Thoracic aorta (tissue), 2 donors: ENCODE data around the gene RASSF5. TPM values are rescaled to one million over a fixed set of nuclear protein-coding genes. Genes with fewer than 3 reads are reported as not detected.

Experiments
- ATAC-seq: fragments of 150-250 bp; one replicate; pipeline ENCODE4 v1.8.0; 2017; ENCODE audit warnings: low read depth; ENCODE audit not compliant: insufficient number of reproducible peaks, low FRiP score
- DNase-seq: peaks from one replicate; pipeline ENCODE4 v3.0.0-alpha.2; 2020; ENCODE audit warnings: low spot score
- H3K27ac ChIP-seq, 2 donors: fragments of 200-600 bp; sonication (generic); 1 replicate in 1 of 2; 2 replicates in 1 of 2; pipeline ENCODE4 v1.5.1; 2016; ENCODE audit warnings: mild to moderate bottlenecking in 2 of 2, moderate library complexity in 2 of 2
- H3K27me3 ChIP-seq: fragments of 200-600 bp; sonication (generic); replicated peaks from 2 replicates; pipeline ENCODE4 v1.6.0; 2016; ENCODE audit warnings: mild to moderate bottlenecking; ENCODE audit not compliant: insufficient read depth
- H3K36me3 ChIP-seq: fragments of 200-600 bp; sonication (generic); one replicate; pipeline ENCODE4 v1.5.1; 2016
- H3K4me1 ChIP-seq, 2 donors: fragments of 200-600 bp; sonication (generic); 1 replicate in 1 of 2; 2 replicates in 1 of 2; pipeline versions ENCODE4 v1.5.1 to v1.6.0; 2016; ENCODE audit warnings: low read depth in 2 of 2, mild to moderate bottlenecking in 1 of 2; ENCODE audit not compliant: control insufficient read depth in 1 of 2
- H3K4me3 ChIP-seq: fragments of 200-600 bp; sonication (generic); 2 replicates; pipeline ENCODE4 v1.5.1; 2016; ENCODE audit warnings: mild to moderate bottlenecking
- H3K9me3 ChIP-seq: fragments of 200-600 bp; sonication (generic); 2 replicates; pipeline ENCODE4 v1.5.1; 2016
- total RNA-seq, 2 donors: library from RNA; depleted of rRNA; stranded (reverse); fragments of >200 nt; gene quantifications; one replicate each; pipeline versions ENCODE4 v1.1.0 to v1.2.3, GENCODE V29; 2016
- TF ChIP-seq, protein P1 (sequence below): fragments of 200-600 bp; sonication (generic); IDR thresholded peaks from one replicate; pipeline ENCODE4 v1.5.1; 2019; ENCODE audit warnings: antibody characterized with exemption

The RASSF5 gene
- total RNA-seq, 2 donors from 2014 or later, result 21.7 to 22.8 TPM

GRCh38 chr1:206511362-206512057, 4.2 kb downstream of the RASSF5 start:
- Histone ChIP-seq H3K4me1 (peaks cover 14 to 47% of the 10 kb centered on the region in 2 donors), H3K27ac (no peak overlapping the region), H3K27me3 (no peaks in the 10 kb centered on the region), H3K4me3 (no peak overlapping the region), H3K9me3 (no peaks in the 10 kb centered on the region), H3K36me3 (no peaks in the 10 kb centered on the region)
- no peak for DNase-seq
- TF ChIP-seq, protein P1, sequence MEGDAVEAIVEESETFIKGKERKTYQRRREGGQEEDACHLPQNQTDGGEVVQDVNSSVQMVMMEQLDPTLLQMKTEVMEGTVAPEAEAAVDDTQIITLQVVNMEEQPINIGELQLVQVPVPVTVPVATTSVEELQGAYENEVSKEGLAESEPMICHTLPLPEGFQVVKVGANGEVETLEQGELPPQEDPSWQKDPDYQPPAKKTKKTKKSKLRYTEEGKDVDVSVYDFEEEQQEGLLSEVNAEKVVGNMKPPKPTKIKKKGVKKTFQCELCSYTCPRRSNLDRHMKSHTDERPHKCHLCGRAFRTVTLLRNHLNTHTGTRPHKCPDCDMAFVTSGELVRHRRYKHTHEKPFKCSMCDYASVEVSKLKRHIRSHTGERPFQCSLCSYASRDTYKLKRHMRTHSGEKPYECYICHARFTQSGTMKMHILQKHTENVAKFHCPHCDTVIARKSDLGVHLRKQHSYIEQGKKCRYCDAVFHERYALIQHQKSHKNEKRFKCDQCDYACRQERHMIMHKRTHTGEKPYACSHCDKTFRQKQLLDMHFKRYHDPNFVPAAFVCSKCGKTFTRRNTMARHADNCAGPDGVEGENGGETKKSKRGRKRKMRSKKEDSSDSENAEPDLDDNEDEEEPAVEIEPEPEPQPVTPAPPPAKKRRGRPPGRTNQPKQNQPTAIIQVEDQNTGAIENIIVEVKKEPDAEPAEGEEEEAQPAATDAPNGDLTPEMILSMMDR, result no peak
- no peak for ATAC-seq

- no peak for DNase-seq
- peaks cover 14 to 41% of the 10 kb centered on the region in 2 donors for H3K4me1 ChIP-seq
- peak overlapping the region in 1 of 2 donors; percentile 14 for H3K27ac ChIP-seq
Observed at GRCh38 chr1:206512058-206512850, 4.9 kb downstream of the RASSF5 start.

GRCh38 chr1:206512851-206513180, 5.5 kb downstream of the RASSF5 start:
- H3K27me3 ChIP-seq, result no peaks in the 10 kb centered on the region
- H3K27ac ChIP-seq, result peak overlapping the region in 1 of 2 donors; percentile 14
- ATAC-seq, result no peak
- peaks cover 14 to 38% of the 10 kb centered on the region in 2 donors for H3K4me1 ChIP-seq
- no peaks in the 10 kb centered on the region for H3K36me3 ChIP-seq
- H3K4me3 ChIP-seq, result peak overlapping the region; percentile 15
- no peaks in the 10 kb centered on the region for H3K9me3 ChIP-seq
- TF ChIP-seq, protein P1, result no peak
- DNase-seq, result no peak

More at GRCh38 chr1:206512058-206512850, 4.9 kb downstream of the RASSF5 start:
- no peaks in the 10 kb centered on the region for H3K27me3 ChIP-seq
- H3K9me3 ChIP-seq, result no peaks in the 10 kb centered on the region
- TF ChIP-seq, protein P1, result no peak
- ATAC-seq, result no peak
- no peaks in the 10 kb centered on the region for H3K36me3 ChIP-seq
- no peak overlapping the region for H3K4me3 ChIP-seq

DNA sequence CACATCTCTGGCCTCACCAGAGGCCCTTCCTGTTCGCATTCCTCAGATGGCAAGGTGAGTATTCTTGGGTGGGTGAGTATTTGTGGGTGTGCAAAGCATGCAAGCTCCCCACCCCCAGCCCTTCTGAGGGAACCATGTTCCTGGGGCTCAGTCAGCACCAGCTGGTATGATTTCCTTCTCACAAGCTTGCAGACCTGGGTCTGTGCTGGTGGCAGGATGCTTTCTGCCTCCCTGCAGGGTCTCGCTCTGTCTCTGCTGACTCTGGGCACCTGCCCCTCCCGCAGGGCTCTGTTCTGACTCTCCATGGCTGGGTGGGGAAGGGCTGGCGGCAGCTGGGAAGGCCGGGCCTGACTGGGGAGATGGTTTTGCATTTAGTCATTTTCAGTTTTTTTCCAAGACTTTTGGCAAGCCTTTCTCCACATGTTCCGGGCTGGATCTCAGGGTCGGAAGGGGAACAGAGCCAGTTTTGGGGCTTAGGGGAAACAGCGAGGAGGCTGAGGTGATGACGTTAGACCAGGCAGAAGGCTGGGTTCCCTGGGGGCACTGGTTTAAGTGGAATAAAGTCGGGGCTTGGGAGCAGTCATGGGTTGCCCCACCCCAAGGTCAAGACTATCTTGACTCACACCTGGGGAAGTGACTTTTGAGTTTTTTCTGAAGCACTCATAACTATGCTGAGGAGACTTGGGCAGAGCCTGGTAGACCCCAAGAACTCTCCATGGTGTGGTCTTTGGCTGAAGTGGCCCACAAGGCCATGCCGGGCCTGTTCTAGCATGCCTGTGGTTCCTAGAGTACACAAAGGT, 6.2 kb downstream of the RASSF5 start:
- ATAC-seq, result peak; percentile 44
- Histone ChIP-seq H3K36me3 (no peaks in the 10 kb centered on the region), H3K27me3 (no peaks in the 10 kb centered on the region), H3K9me3 (no peaks in the 10 kb centered on the region), H3K4me1 (peaks cover 14 to 31% of the 10 kb centered on the region in 2 donors), H3K4me3 (peak overlapping the region; percentile 15), H3K27ac (peak overlapping the region in 1 of 2 donors; percentile 38)
- TF ChIP-seq, protein P1, result no peak
- peak; percentile 72 for DNase-seq
